ENCODE measurements around the gene EI24.

- TF ChIP-seq, protein P1, sequence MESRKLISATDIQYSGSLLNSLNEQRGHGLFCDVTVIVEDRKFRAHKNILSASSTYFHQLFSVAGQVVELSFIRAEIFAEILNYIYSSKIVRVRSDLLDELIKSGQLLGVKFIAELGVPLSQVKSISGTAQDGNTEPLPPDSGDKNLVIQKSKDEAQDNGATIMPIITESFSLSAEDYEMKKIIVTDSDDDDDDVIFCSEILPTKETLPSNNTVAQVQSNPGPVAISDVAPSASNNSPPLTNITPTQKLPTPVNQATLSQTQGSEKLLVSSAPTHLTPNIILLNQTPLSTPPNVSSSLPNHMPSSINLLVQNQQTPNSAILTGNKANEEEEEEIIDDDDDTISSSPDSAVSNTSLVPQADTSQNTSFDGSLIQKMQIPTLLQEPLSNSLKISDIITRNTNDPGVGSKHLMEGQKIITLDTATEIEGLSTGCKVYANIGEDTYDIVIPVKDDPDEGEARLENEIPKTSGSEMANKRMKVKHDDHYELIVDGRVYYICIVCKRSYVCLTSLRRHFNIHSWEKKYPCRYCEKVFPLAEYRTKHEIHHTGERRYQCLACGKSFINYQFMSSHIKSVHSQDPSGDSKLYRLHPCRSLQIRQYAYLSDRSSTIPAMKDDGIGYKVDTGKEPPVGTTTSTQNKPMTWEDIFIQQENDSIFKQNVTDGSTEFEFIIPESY (CRISPR knock-in tag; IDR thresholded peaks at IDR 0.05), result 0 out of 2 replicates have a peak, but pooled peaks have one; percentile 16
- TF ChIP-seq SAFB2 (IDR thresholded peaks at IDR 0.05; ENCODE audit: borderline replicate concordance, low read depth, low read length, severe bottlenecking) (no peak), SP1 (CRISPR knock-in tag; IDR thresholded peaks at IDR 0.05) (no peak), PHF8 (IDR thresholded peaks at IDR 0.05; ENCODE audit: borderline replicate concordance, low read length) (no peak), ZFX (CRISPR knock-in tag; IDR thresholded peaks at IDR 0.05) (no peak), FOXK1 (CRISPR knock-in tag; IDR thresholded peaks at IDR 0.05; ENCODE audit: borderline replicate concordance) (no peak), EZH2 (IDR thresholded peaks at IDR 0.05; ENCODE audit: borderline replicate concordance, low read depth, low read length) (no peak), NFYB (IDR thresholded peaks at IDR 0.05; ENCODE audit: extremely low read depth, insufficient read length) (no peak), GABPB1 (CRISPR knock-in tag; IDR thresholded peaks at IDR 0.05) (peak; percentile 71; the same call in 1 of the 2 replicates), PRPF4 (IDR thresholded peaks at IDR 0.05; ENCODE audit: insufficient read depth, low read depth, low read length, poor library complexity, severe bottlenecking) (no peak), MTA1 (IDR thresholded peaks at IDR 0.05; ENCODE audit: borderline replicate concordance) (no peak), HDAC2 (IDR thresholded peaks at IDR 0.05) (no peak)
Measured at GRCh38 chr11:125554038-125554437, 15.2 kb upstream of the EI24 start.
